ENCODE data around the gene TREX2.
A peak's percentile ranks its signal among the peaks of the same experiment; 100 is the strongest.

TREX2 gene

DNA sequence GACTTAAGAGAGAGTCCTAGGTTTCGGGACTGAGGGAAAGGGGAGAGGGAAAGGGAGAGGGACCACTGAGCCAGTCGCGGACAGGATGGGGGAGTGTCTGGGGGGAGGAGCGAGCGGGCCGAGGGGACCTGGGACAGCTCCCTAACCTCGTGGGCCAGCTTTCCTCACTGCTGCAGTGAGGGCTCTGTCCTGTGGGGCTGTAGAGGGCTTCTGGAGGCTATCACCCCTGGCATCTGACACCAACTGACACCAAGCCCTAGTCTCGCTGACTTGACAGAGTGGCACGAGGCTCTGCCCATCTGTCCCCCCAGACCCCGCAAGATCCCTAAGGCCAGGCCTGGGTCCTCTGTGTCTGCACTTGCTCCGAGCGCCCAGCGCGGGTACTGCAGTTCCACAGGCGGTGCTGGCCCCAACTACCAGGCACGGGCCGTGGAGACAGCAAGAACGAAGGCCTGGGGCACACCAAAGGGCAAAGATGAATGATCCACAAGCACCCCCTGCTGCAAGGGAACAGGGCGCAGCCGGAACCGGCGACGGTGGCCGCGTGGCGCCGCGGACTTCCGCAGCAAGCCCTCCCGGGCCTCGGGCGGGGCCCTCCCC, 24.1 kb upstream of the TREX2 start:
- H3K4me3 Mint-ChIP-seq, result peak overlapping the region; percentile 82 to 85
- DNase-seq (peak; percentile 8), ATAC-seq (replicated peaks) (peak; percentile 47 to 52)
- H3K9me3 Mint-ChIP-seq, result no peaks in the 10 kb centered on the region
- peak overlapping the region; percentile 79 for H3K27ac Mint-ChIP-seq
- H3K4me1 Mint-ChIP-seq, result peaks cover 13 to 15% of the 10 kb centered on the region in 2 donors
- H3K36me3 Mint-ChIP-seq, result peaks cover 0 to 10% of the 10 kb centered on the region in 2 donors
- H3K27me3 Mint-ChIP-seq, result no peaks in the 10 kb centered on the region

DNA sequence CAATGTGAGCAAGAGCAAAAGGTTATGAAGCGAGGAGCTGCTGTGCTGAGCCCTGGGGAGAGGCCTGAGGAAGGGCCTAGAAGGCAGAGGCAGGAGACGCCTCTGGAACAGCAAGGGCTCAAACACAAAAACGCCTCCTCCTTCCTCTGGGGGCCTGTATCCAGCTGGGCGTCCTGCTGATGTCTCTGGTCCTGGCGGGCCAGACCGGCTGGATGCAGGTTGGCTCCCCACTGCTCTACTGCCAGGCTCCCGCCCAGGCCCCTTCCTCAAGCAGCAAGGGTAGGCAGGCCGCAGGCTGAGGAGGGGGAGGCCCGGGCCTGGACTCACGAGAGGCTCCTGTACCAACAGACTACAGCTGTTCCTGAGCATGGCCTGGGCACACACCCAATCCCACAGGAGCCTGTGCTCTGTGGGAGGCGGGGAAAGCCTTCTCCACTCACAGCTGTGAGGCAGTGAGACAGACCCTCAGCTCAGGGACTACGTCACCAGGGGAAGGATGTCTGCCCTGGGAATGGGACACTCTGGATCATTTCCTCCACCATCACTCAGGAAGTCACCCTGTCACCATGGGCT, 22.2 kb upstream of the TREX2 start:
- Mint-ChIP-seq H3K4me1 (peaks cover 11 to 15% of the 10 kb centered on the region in 2 donors), H3K9me3 (no peaks in the 10 kb centered on the region), H3K4me3 (no peak overlapping the region), H3K36me3 (peaks cover 0 to 10% of the 10 kb centered on the region in 2 donors), H3K27me3 (no peaks in the 10 kb centered on the region), H3K27ac (no peak overlapping the region)
- ATAC-seq (replicated peaks) (no peak), DNase-seq (no peak)

DNA sequence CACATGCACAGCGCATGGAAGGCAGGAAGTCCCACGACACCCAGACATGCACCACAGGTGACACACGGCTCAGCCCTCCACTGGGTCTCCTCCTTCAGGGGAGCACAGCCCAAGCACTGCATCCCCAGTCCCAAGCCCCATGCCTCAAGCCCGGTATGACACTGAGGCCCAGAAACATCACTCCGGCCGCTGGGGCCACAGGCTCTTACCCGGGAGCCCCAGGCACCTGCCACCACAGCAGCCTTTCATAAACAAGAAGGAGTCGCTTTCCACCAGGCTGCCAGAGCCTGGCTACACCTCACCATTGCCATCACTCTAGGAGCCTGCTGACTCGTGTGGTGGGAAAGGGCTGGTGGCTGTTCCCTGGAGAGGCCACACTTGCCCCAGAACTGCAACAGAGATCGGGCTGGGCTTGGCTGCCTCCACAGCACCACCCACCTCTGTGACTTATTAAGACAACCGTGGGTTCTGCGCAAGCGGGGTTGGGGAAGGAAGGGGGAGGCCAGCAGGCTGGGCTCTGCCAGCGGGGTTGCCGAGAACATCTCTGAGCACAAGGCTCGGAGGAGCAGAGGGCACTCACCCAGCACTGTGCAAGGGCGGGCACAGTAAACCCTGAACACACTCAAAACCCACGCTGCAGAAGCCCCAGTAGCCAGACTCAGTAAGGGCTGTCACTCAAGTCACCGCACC, 20.0 kb upstream of the TREX2 start:
- Mint-ChIP-seq H3K4me1 (peaks cover 11 to 15% of the 10 kb centered on the region in 2 donors), H3K4me3 (no peak overlapping the region), H3K36me3 (peaks cover 7 to 17% of the 10 kb centered on the region in 2 donors), H3K9me3 (no peaks in the 10 kb centered on the region), H3K27me3 (no peaks in the 10 kb centered on the region), H3K27ac (no peak overlapping the region)
- ATAC-seq (replicated peaks), result no peak
- DNase-seq, result no peak

DNA sequence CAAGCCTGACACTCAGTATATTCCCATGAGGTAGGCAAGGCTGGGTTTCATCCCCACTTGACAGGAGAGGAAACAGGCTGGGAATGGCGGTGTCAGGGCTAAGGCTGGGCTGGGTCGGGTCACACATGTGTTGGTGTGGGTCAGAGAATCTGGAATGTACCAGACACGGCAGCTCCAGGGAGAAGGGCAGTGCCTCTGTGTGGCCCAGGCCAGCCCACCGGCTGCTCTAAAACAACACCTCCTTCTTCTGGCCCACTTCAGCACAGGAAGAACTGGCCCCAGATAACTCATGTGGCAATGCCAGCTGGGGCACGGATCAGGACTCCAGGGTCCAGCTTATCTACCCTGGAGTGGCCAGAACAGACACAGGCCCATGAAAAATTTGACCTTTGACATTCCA, 18.3 kb upstream of the TREX2 start:
- Mint-ChIP-seq H3K4me3 (no peak overlapping the region), H3K27ac (no peak overlapping the region), H3K27me3 (no peaks in the 10 kb centered on the region), H3K4me1 (peaks cover 11 to 15% of the 10 kb centered on the region in 2 donors), H3K36me3 (peaks cover 12 to 23% of the 10 kb centered on the region in 2 donors), H3K9me3 (no peaks in the 10 kb centered on the region)
- ATAC-seq (replicated peaks) (no peak), DNase-seq (no peak)

DNA sequence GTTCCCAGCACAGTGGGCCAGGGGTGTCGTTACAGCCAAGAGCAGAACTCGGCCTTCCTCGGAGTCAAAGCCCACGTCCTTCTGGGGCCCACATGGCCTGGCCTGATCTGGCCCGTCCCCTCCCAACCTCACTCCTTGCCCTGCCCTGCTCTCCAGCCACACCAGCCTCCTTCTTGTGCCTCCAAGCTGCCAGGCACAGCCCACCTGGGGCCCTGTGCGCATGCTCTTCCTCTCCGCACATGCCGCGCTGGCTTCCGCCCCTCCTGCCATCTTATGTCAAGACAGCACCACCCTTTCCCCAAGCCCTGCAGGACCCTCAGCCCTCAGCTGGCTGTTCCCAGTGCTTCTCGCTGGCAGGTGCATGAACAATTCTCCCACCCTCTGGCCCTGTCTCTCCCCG, 17.7 kb upstream of the TREX2 start:
- H3K27me3 Mint-ChIP-seq, result no peaks in the 10 kb centered on the region
- DNase-seq, result no peak
- peaks cover 15 to 23% of the 10 kb centered on the region in 2 donors for H3K36me3 Mint-ChIP-seq
- no peaks in the 10 kb centered on the region for H3K9me3 Mint-ChIP-seq
- ATAC-seq (replicated peaks), result no peak
- peaks cover 8 to 15% of the 10 kb centered on the region in 2 donors for H3K4me1 Mint-ChIP-seq
- no peak overlapping the region for H3K4me3 Mint-ChIP-seq
- H3K27ac Mint-ChIP-seq, result no peak overlapping the region

DNA sequence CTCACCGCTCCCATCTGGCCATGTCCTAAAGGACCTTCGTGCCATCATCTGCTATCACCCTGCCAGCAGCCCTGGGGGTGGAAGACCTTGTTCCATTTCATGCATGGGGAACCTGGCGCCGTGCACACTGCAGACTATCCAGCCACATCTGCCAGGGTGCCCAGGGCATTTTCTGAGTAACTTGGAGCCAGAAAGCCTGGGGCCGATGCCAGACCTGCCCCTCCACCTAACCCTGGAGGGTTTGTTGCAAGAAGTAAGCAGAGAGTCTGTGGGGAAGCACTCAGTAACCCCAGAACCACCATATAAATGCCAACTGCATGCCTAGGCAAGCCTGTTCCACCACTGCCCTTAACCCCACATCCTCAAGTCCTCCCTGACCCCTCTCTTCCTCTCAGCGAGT, 17.2 kb upstream of the TREX2 start:
- no peak for ATAC-seq (replicated peaks)
- Mint-ChIP-seq H3K27ac (no peak overlapping the region), H3K36me3 (peaks cover 15 to 23% of the 10 kb centered on the region in 2 donors)

DNA sequence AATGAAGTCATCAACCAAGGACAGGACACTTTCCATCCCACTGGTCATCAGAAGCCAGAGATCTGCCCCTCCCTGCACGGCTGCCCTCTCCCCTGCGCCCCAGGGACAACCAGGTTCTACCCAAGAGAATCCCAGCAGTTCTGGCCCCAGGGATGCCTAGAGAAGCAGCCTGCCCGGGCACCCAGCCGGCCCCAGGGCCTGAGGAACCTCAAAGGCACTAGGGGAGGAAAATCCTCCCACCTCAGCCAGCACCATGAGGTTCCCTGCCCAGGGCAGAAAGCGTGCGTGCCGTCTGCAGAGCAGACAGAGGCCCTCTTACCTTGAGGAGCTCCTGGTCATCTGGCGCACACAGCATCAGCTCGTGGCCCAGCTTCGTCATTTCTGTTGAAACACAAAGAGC, 16.4 kb upstream of the TREX2 start:
- ATAC-seq (replicated peaks), result no peak
- H3K4me1 Mint-ChIP-seq, result peaks cover 2 to 11% of the 10 kb centered on the region in 2 donors
- no peak overlapping the region for H3K27ac Mint-ChIP-seq
- no peaks in the 10 kb centered on the region for H3K9me3 Mint-ChIP-seq
- H3K27me3 Mint-ChIP-seq, result no peaks in the 10 kb centered on the region
- H3K36me3 Mint-ChIP-seq, result peaks cover 15 to 18% of the 10 kb centered on the region in 2 donors
- no peak for DNase-seq
- no peak overlapping the region for H3K4me3 Mint-ChIP-seq

More for the DNA sequence above, 17.2 kb upstream of the TREX2 start:
- Mint-ChIP-seq H3K4me3 (no peak overlapping the region), H3K4me1 (peaks cover 8 to 15% of the 10 kb centered on the region in 2 donors), H3K9me3 (no peaks in the 10 kb centered on the region), H3K27me3 (no peaks in the 10 kb centered on the region)
- DNase-seq, result no peak

DNA sequence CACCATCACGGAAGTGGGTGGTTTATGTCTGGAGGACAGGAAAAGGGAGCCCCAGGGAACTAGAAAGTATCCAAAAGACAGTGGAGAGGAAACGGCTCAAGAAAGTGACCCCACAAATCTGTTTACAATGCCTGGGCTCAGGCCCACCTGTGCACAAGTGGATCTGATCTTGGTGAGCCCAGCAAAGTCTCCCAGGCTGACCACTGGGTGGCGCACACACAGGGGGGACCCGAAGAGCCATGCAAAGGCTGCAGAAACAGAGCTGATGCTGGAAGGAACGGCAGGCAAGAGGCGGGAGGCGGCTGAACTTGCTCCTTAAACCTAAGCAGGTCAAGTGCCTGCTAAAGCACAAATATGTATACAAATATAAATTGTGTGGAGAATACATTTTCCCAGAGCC, 15.0 kb upstream of the TREX2 start:
- peak; percentile 68 to 83 for ATAC-seq (replicated peaks)

DNA sequence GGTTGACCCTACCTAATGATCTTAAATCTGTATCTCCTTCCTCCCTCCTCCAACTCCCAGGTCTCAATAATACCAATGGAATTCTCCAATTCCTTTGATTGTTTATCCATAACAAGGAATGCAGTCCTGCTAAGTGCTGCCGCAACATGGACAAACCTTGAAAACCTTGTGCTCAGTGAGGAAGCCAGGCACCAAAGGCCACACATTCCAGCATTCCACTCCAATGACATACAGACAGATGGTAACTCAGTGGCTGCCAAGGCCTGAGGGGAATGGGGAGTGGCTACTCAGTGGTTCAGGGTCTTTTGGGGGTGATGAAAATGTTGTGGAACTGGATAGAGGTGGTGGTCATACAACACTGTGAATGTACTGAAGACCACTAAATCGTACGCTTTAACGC, 14.1 kb upstream of the TREX2 start:
- DNase-seq (no peak), ATAC-seq (replicated peaks) (no peak)
- Mint-ChIP-seq H3K9me3 (no peaks in the 10 kb centered on the region), H3K4me1 (no peaks in the 10 kb centered on the region), H3K36me3 (peaks cover 20% of the 10 kb centered on the region in 2 donors), H3K27ac (no peak overlapping the region), H3K4me3 (no peak overlapping the region), H3K27me3 (no peaks in the 10 kb centered on the region)

More for the DNA sequence above, 15.0 kb upstream of the TREX2 start:
- Mint-ChIP-seq H3K36me3 (peaks cover 20 to 21% of the 10 kb centered on the region in 2 donors), H3K4me1 (peaks cover 0 to 2% of the 10 kb centered on the region in 2 donors), H3K4me3 (no peak overlapping the region), H3K27ac (no peak overlapping the region), H3K27me3 (no peaks in the 10 kb centered on the region), H3K9me3 (no peaks in the 10 kb centered on the region)
- DNase-seq, result peak; percentile 35

DNA sequence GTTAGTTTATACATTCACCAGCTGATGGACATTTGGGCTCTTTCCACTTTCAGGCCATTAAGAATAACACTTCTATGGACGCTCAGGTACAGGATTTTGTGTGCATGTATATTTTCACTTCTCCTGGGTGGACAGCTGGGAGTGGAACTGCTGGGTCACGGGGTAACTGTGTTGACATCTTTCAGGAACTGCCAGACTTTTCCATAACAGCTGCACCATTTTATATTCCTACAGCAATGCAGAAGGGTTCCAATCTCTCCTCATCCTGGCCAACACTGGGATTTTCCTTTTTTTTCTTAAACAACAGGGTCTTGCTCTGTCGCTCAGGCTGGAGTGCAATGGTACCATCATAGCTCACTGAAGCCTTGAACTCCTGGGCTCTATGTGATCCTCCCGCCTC, 12.6 kb upstream of the TREX2 start:
- H3K9me3 Mint-ChIP-seq, result no peaks in the 10 kb centered on the region
- H3K27me3 Mint-ChIP-seq, result no peaks in the 10 kb centered on the region
- H3K36me3 Mint-ChIP-seq, result peaks cover 20 to 23% of the 10 kb centered on the region in 2 donors
- no peaks in the 10 kb centered on the region for H3K4me1 Mint-ChIP-seq
- ATAC-seq (replicated peaks), result no peak
- H3K27ac Mint-ChIP-seq, result no peak overlapping the region
- DNase-seq, result no peak
- H3K4me3 Mint-ChIP-seq, result no peak overlapping the region

DNA sequence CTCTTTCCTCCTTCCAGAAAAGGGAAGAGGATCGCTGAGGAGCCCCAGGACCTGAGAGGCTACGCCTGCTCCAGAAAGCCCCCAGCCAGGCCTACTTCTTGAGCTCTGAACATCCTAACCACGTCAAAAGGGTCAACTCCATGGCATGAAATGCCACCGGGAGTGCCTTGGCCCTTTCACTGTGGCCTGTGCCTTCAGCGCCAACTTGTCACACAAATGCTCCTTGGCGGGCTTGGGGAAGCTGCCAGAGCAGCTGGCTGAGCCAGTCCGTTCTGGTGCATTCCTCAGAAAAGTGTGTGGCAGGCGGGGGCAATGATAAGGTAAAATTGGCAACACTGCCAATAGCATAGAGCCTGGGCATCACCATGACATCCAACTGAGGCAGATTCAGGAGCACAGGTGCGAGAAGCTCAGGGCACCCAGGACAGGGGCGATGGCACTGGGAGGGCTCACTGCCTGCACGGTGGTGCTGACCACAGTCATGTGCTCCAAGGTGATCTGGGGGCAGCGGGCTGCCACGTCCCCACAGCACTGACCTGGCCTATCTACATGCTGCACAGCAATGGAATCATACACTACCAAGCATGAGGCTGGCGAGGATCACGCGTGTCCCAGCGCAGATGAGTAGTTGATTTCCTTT, 12.1 kb upstream of the TREX2 start:
- no peak for DNase-seq
- Mint-ChIP-seq H3K4me1 (no peaks in the 10 kb centered on the region), H3K27ac (no peak overlapping the region), H3K27me3 (no peaks in the 10 kb centered on the region), H3K36me3 (peaks cover 22 to 23% of the 10 kb centered on the region in 2 donors), H3K4me3 (no peak overlapping the region), H3K9me3 (no peaks in the 10 kb centered on the region)
- no peak for ATAC-seq (replicated peaks)

DNA sequence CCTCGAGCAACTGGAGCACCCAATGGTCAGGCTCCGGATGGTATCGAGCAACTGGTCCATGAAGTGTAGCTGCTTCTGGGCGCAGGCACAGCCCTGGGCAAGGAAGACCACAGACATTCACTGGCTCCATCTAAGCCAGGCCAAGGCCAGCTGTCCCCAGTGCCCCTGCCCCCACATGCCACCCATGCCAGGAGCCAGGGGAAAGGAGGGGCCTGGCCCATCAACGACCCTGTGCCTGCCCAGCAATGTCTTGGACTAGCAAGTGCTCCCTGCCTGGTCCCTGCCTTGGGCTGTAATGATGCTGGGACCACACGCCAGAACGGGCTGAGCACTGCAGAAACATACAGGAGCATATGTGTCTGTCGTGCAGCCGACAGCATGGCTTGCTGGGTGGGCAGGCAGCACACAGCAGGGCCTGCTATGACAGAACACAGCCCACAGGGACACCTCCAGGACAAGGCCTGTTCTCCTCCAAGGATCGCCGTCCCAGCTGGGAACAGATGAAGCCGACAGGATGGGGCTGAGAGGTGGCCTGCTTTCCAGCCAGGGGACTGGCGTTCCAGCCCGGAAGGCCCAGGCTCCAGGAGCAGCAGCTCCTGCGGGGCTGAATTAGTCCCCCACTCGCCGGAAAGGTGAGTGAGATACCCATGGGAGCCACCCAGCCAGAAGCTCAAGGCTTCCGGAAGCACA, 11.4 kb upstream of the TREX2 start:
- H3K4me1 Mint-ChIP-seq, result no peaks in the 10 kb centered on the region
- H3K4me3 Mint-ChIP-seq, result no peak overlapping the region
- ATAC-seq (replicated peaks) (no peak), DNase-seq (no peak)
- no peak overlapping the region for H3K27ac Mint-ChIP-seq
- H3K36me3 Mint-ChIP-seq, result peaks cover 23% of the 10 kb centered on the region in 2 donors
- H3K9me3 Mint-ChIP-seq, result no peaks in the 10 kb centered on the region
- no peaks in the 10 kb centered on the region for H3K27me3 Mint-ChIP-seq

DNA sequence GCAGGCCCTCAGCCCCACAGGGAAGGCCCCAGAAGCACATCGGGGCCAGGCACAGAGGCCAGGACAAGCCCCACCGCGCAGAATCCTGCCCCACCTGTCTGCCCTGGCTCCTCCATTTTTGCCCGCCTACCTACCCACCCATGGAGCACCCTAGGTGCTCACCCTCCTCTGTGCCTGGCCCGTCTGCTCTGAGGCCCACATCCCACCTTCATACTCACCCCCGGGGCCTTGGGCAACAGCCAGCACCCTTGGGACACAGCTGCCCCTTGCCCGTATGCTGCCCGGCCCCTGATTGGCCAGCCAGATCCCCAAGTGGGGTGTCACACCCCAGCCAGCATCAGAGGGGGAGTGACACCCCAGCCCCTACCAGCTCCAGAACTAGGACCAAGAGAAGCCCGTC, 10.8 kb upstream of the TREX2 start:
- Mint-ChIP-seq H3K4me3 (no peak overlapping the region), H3K27ac (no peak overlapping the region), H3K27me3 (no peaks in the 10 kb centered on the region), H3K9me3 (no peaks in the 10 kb centered on the region), H3K36me3 (peaks cover 21 to 22% of the 10 kb centered on the region in 2 donors), H3K4me1 (no peaks in the 10 kb centered on the region)
- DNase-seq (no peak), ATAC-seq (replicated peaks) (no peak)

DNA sequence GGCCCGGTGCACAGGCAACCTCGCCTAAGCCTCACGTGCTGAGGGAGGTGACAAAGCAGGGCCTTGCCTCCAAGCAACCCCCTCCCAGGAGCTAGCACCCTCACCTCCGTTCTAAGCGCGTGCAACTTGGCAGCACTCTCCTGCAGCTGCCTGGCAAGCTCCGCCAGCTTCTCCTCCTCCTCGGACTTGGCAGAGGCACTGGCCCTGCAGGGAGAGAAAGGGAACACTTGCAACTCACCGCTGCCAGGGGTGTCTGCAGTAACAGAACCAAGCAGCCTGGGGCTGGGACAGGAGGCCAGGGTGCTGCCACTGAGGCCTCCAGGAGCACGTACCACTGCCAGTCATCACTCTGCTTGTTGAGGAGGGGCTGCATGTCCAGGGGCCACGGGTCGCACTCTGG, 10.3 kb upstream of the TREX2 start:
- H3K27me3 Mint-ChIP-seq, result no peaks in the 10 kb centered on the region
- H3K27ac Mint-ChIP-seq, result peak overlapping the region; percentile 26
- H3K4me1 Mint-ChIP-seq, result no peaks in the 10 kb centered on the region
- ATAC-seq (replicated peaks), result no peak
- no peak overlapping the region for H3K4me3 Mint-ChIP-seq
- peaks cover 18 to 21% of the 10 kb centered on the region in 2 donors for H3K36me3 Mint-ChIP-seq
- H3K9me3 Mint-ChIP-seq, result no peaks in the 10 kb centered on the region
- DNase-seq, result no peak

All from stimulated activated naive B cell treated with anti-CD40 and anti-IgM and Interleukin-4, amounts not matched to agents 10 μg/mL and 1 μg/mL and 100 μg/mL, for 72 hours (primary cell).